HG02588 (cell line): ENCODE data around the gene MTERF4.
"Not testable (repeated sequence)": the region's sequence is repeated elsewhere in the genome, so short reads cannot be mapped to it uniquely, and the experiment has no call there.

Experiments
- ATAC-seq: cut with Tn5 transposase; IDR thresholded peaks from one replicate; pipeline ENCODE4 v1.9.1; 2021; ENCODE audit warnings: mild to moderate bottlenecking, moderate library complexity; ENCODE audit not compliant: unreplicated experiment

The MTERF4 gene

GRCh38 chr2:241112046-241112445, 10.0 kb upstream of the MTERF4 start:
- ATAC-seq = no peak

GRCh38 chr2:241111440-241111805, 9.3 kb upstream of the MTERF4 start:
- ATAC-seq = peak; percentile 27

GRCh38 chr2:241110607-241111439, 8.7 kb upstream of the MTERF4 start:
- ATAC-seq = peak; percentile 37

GRCh38 chr2:241110089-241110606, 8.1 kb upstream of the MTERF4 start:
- no peak for ATAC-seq

GRCh38 chr2:241109210-241110088, 7.4 kb upstream of the MTERF4 start:
- ATAC-seq = no peak

GRCh38 chr2:241108271-241109209, 6.5 kb upstream of the MTERF4 start:
- no peak for ATAC-seq

- ATAC-seq = no peak
These were observed 5.1 kb upstream of the MTERF4 start for GRCh38 chr2:241107031-241107783.

GRCh38 chr2:241105641-241106040, 3.6 kb upstream of the MTERF4 start:
- ATAC-seq = no peak

GRCh38 chr2:241104611-241105010, 2.5 kb upstream of the MTERF4 start:
- not testable (repeated sequence) for ATAC-seq

GRCh38 chr2:241103176-241103595, 1.1 kb upstream of the MTERF4 start:
- ATAC-seq = no peak

- no peak for ATAC-seq
These were observed 2.8 kb downstream of the MTERF4 start for GRCh38 chr2:241099246-241099645.

- no peak for ATAC-seq
These were observed 5.1 kb downstream of the MTERF4 start for GRCh38 chr2:241096979-241097378.

- no peak for ATAC-seq
These were observed 6.3 kb downstream of the MTERF4 start for GRCh38 chr2:241095594-241096290.

GRCh38 chr2:241094924-241095420, 7.1 kb downstream of the MTERF4 start:
- no peak for ATAC-seq

- ATAC-seq = no peak
These were observed 7.9 kb downstream of the MTERF4 start for GRCh38 chr2:241094172-241094571.

GRCh38 chr2:241093133-241093781, 8.8 kb downstream of the MTERF4 start:
- not testable (repeated sequence) for ATAC-seq

- no peak for ATAC-seq
These were observed 9.4 kb downstream of the MTERF4 start for GRCh38 chr2:241092677-241093076.

GRCh38 chr2:241091734-241092445, 10.2 kb downstream of the MTERF4 start:
- no peak for ATAC-seq
